Measurements from ENCODE around the gene FALEC.
"Not testable (repeated sequence)": the region's sequence is repeated elsewhere in the genome, so short reads cannot be mapped to it uniquely, and the experiment has no call there.

Gene FALEC

GRCh38 chr1:150578272-150579109 lies 62.9 kb downstream of the FALEC start:
- Mint-ChIP-seq H3K9me3 (no peaks in the 10 kb centered on the region), H3K27ac (peak overlapping the region; percentile 100), H3K27me3 (ENCODE audit: low read depth, poor library complexity) (no peaks in the 10 kb centered on the region), H3K36me3 (ENCODE audit: low read depth) (peaks cover 55% of the 10 kb centered on the region), H3K4me3 (peak overlapping the region; percentile 100), H3K4me1 (peaks cover 53% of the 10 kb centered on the region)
- TF ChIP-seq, protein P1, sequence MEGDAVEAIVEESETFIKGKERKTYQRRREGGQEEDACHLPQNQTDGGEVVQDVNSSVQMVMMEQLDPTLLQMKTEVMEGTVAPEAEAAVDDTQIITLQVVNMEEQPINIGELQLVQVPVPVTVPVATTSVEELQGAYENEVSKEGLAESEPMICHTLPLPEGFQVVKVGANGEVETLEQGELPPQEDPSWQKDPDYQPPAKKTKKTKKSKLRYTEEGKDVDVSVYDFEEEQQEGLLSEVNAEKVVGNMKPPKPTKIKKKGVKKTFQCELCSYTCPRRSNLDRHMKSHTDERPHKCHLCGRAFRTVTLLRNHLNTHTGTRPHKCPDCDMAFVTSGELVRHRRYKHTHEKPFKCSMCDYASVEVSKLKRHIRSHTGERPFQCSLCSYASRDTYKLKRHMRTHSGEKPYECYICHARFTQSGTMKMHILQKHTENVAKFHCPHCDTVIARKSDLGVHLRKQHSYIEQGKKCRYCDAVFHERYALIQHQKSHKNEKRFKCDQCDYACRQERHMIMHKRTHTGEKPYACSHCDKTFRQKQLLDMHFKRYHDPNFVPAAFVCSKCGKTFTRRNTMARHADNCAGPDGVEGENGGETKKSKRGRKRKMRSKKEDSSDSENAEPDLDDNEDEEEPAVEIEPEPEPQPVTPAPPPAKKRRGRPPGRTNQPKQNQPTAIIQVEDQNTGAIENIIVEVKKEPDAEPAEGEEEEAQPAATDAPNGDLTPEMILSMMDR (IDR thresholded peaks at IDR 0.05): no peak
- DNase-seq: no peak

DNA sequence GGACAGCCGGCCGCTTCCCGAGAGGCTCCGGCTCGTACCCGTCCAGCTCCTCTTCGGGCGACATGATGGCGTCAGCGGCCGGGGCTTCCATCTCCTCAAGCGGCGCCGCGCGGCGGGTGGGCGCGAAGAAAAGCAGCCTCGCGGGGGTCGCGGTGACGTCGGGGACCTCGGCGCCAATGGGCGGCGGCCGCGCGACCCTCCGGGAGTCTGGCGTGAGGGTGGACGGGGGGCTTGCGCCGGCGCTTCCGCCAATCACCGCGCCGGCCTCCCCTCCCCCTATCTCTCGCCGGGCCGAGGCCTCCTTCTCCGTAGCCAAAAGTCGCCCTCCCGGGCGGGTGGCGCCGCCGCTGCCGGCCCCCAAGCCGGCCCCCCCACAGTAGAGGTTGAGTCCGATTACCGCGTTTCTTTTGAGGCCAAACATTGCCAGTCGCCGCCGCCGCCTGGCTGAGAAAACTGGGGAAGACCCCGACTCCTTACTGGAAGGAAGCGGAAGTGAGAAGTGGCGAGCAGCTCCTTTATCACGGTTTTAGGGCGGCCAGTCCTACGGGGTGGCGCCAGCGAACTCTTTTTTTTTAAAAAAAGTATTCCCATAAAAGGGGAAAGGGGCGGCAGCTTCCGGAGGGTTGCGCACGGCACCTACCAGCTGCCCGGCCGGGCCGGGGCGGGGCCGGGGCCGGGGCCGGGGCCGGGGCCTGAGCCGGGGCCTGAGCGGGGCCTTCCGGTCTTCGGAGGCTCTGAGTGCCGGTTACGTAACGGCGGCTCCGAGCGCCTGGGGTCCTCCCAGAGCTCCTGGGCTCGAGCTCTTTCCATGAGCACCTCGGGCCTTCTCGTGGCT lies 63.8 kb downstream of the FALEC start, which contains the start of gene MCL1:
Gene MCL1, minus strand, starts transcription at position 501 of the 835 bp plus-strand sequence. Its CDS starts 80 bp downstream, at position 421.
- TF ChIP-seq, protein P1 (IDR thresholded peaks at IDR 0.05): no peak
- Mint-ChIP-seq H3K9me3 (no peaks in the 10 kb centered on the region), H3K27ac (peak within 1 kb of the TSS; percentile 100), H3K4me3 (peak within 1 kb of the TSS; percentile 100), H3K36me3 (ENCODE audit: low read depth) (peaks cover 51% of the 10 kb centered on the region), H3K4me1 (peaks cover 52% of the 10 kb centered on the region), H3K27me3 (ENCODE audit: low read depth, poor library complexity) (no peaks in the 10 kb centered on the region)
- DNase-seq: peak; percentile 87

DNA sequence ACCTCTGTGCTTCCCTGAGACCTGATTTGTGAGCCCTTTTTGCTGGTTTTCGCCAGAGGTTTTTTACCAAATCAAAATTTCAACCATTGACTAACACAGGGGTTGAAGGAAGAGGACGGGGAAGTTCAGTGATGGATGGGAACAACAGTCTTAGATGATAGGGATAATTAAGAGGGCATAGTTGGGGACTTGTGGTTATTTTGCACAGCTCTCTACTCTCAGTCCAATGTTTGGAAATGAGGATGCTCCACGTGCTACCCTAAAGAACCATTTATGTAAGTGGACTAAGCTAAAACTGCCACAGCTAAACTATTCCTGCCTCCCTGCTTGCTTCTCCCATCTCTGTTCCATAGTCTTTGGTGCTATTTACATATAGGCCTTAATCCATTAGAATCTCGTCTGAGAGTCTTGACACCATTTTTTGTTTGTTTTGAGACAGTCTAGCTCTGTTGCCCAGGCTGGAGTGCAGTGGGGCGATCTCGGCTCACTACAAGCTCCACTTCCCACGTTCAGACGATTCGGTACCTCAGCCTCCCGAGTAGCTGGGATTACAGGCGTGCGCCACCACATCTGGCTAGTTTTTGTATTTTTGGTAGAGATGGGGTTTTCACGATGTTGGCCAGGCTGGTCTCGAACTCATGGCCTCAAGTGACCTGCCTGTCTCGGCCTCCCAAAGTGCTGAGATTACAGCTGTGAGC lies 64.5 kb downstream of the FALEC start:
- Mint-ChIP-seq H3K27me3 (ENCODE audit: low read depth, poor library complexity) (no peaks in the 10 kb centered on the region), H3K27ac (peak overlapping the region; percentile 99), H3K4me3 (peak overlapping the region; percentile 86), H3K9me3 (no peaks in the 10 kb centered on the region), H3K4me1 (peaks cover 44% of the 10 kb centered on the region), H3K36me3 (ENCODE audit: low read depth) (peaks cover 47% of the 10 kb centered on the region)
- no peak for DNase-seq
- TF ChIP-seq, protein P1 (IDR thresholded peaks at IDR 0.05): no peak

GRCh38 chr1:150580966-150581365 lies 65.4 kb downstream of the FALEC start:
- Mint-ChIP-seq H3K4me3 (peak overlapping the region; percentile 86), H3K27ac (peak overlapping the region; percentile 99), H3K36me3 (ENCODE audit: low read depth) (peaks cover 46% of the 10 kb centered on the region), H3K4me1 (peaks cover 35% of the 10 kb centered on the region)
- not testable (repeated sequence) for H3K27me3 Mint-ChIP-seq (ENCODE audit: low read depth, poor library complexity); DNase-seq; H3K9me3 Mint-ChIP-seq

- not testable (repeated sequence) for DNase-seq; H3K27ac Mint-ChIP-seq; H3K27me3 Mint-ChIP-seq (ENCODE audit: low read depth, poor library complexity); H3K4me3 Mint-ChIP-seq; H3K9me3 Mint-ChIP-seq
- peaks cover 46% of the 10 kb centered on the region for H3K36me3 Mint-ChIP-seq (ENCODE audit: low read depth)
- peaks cover 31% of the 10 kb centered on the region for H3K4me1 Mint-ChIP-seq
Observed at GRCh38 chr1:150581437-150581836, 65.9 kb downstream of the FALEC start.

DNA sequence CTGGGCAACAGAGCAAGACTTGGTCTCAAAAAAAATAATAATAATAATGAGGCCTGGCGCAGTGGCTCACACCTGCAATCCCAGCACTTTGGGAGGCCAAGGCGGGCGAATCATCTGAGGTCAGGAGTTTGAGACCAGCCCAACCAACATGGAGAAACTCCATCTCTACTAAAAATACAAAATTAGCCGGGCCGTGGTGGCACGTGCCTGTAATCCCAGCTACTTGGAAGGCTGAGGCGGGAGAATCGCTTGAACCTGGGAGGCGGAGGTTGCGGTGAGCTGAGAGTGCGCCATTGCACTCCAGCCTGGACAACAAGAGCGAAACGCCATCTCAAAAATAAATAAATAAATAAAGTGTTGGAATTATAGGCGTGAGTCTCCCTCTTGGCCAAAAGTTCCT lies 66.4 kb downstream of the FALEC start:
- Mint-ChIP-seq H3K4me1 (peaks cover 26% of the 10 kb centered on the region), H3K36me3 (ENCODE audit: low read depth) (peaks cover 41% of the 10 kb centered on the region)
- not testable (repeated sequence) for DNase-seq; H3K9me3 Mint-ChIP-seq; H3K27me3 Mint-ChIP-seq (ENCODE audit: low read depth, poor library complexity); H3K4me3 Mint-ChIP-seq; H3K27ac Mint-ChIP-seq

DNA sequence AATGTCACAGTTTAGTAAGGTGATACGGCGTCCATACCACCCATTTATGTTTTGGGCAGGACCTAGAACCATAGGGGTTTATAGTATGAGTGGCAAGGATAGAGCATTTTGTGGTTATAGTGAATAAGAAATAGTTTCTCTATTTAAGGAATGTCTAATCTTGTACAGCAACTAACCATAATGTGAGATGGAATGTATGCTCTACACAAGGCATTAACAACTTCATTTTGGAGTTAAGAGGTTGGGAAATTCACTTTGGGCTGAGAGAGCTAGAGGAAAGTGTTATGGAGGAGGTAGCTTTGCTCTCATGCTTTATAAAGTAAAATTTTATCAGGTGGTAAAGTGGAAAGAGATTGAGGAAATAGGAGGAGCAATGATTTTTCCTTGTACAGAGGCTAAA lies 66.8 kb downstream of the FALEC start:
- no peaks in the 10 kb centered on the region for H3K9me3 Mint-ChIP-seq
- no peaks in the 10 kb centered on the region for H3K27me3 Mint-ChIP-seq (ENCODE audit: low read depth, poor library complexity)
- TF ChIP-seq, protein P1 (IDR thresholded peaks at IDR 0.05): no peak
- H3K27ac Mint-ChIP-seq: no peak overlapping the region
- H3K4me1 Mint-ChIP-seq: peaks cover 21% of the 10 kb centered on the region
- no peak overlapping the region for H3K4me3 Mint-ChIP-seq
- no peak for DNase-seq
- peaks cover 38% of the 10 kb centered on the region for H3K36me3 Mint-ChIP-seq (ENCODE audit: low read depth)
